Fibroblast of skin of right biceps (primary cell): ENCODE measurements around the gene GTPBP1.

Experiments used
- DNase-seq: peaks from one replicate; pipeline ENCODE4 v3.0.0-alpha.2; 2013

The GTPBP1 gene

DNA sequence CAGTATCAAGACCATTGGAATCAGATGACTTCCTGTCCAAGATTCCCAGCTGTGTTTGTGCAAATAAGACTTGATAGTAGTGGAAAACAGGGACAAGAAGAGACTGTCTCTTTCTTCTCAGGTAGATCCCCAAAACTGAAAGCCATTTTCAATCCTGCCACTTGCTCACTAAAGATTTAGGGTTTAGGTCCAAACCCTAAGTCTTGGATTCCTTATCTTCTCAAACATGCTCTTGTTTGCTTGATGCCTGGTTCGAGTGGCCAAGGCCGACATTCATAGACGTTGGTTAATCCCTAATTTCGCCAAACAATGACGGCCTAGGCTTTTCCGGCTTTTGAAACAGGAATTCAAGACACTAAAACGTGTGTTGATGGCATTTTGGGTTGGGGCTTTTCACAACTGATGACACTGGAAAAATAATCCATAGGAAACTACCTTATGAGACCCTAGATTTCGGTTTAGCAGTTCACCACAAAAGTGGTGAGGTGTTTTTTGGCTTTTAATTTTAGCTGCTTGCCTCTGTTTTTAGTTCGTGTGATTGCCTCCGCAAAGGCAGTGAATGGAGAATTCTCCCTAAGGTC lies 1.0 kb upstream of the GTPBP1 start:
- no peak for DNase-seq

- peak; percentile 26 for DNase-seq
These were observed 557 bp downstream of the GTPBP1 start for GRCh38 chr22:38706101-38706900.

- DNase-seq, result no peak
These were observed 1.1 kb downstream of the GTPBP1 start for GRCh38 chr22:38706901-38707195.

- peak; percentile 19 for DNase-seq
These were observed 1.6 kb downstream of the GTPBP1 start for GRCh38 chr22:38707346-38707745.

GRCh38 chr22:38707984-38708383 lies 2.2 kb downstream of the GTPBP1 start:
- DNase-seq, result no peak

- no peak for DNase-seq
These were observed 3.6 kb downstream of the GTPBP1 start for GRCh38 chr22:38709306-38709705.

DNA sequence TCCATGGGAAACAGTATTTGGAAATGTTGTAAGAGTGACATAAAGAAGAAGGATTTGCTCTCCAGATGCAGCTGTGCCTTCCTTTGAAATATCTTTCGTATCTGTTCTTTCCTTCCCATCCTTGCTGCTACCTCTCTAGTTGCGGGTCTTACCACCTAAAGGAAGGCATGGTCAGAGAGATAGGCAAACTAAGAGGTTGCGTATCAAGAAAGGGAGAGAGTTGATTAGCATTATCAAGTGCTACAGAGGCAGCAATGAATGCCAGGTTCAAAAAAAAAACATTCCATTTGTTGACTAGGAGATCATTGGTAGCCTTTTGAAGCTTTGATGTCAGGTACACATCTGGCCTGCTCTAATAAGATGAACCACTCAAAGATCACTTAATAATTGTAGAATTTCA lies 4.6 kb downstream of the GTPBP1 start:
- no peak for DNase-seq

- DNase-seq, result no peak
These were observed 5.1 kb downstream of the GTPBP1 start for GRCh38 chr22:38710866-38711265.

GRCh38 chr22:38712486-38713207 lies 6.9 kb downstream of the GTPBP1 start:
- DNase-seq, result no peak

DNA sequence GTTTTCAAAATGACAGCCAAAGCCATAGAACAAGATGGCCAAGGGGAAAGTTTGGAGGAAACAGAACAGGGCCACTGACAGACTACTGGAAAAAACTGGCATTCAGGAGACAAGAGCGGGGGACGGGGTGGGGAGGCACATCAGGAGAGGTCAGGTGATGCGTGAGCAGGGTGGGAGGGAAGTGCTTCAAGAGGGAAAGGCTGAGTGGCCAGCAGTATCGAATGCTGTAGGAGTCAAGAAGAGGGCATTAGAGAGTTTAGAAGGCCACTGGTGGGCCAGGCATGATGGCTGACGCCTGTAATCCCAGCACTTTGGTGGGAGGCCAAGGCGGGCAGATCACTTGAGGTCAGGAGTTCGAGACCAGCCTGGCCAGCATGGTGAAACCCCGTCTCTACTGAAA lies 8.2 kb downstream of the GTPBP1 start:
- no peak for DNase-seq

DNA sequence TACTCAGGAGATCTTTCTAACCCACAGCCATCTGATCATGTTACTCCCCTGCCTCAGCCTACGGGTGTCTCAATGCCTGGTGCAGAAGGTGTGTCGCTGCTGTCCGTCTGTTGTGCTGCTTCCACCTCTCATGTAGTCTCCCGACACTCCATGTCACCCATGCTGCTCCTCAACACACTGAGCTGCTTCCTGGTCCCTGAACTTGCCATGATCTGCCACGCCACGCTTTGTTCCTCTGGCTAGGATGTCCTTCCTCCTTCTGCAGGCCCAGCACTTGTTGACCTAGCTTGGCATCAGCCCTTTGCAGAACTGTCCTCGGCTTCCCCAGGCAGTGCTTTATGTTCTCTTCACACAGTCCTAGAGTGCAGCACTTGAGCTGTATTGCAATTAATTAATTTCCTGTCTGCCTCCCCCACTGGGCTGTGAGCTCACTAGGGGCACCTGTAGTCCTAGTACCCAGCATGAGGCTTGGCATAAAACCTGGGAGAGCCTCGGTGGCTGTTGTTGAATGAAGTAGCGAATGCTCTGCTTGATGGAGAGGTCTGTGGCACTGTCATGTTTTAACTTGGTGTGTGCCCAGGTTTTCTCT lies 9.5 kb downstream of the GTPBP1 start:
- DNase-seq, result no peak

DNA sequence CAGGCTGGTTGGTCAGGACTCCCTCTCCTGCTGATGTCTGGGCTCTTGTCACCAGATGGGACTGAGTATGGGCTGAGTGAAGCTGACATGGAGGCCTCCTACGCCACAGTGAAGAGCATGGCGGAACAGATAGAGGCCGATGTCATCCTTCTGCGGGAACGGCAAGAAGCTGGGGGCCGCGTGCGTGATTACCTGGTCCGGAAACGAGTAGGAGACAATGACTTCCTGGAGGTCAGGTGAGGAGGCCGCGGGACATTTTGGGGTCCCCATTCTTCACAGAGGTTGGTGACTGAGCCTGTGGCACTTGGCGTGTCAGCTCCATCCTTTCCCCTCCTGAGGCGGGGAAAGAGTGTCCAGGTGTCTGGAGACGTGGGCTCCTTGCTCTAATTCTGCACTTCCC lies 10.1 kb downstream of the GTPBP1 start:
- DNase-seq, result no peak

DNA sequence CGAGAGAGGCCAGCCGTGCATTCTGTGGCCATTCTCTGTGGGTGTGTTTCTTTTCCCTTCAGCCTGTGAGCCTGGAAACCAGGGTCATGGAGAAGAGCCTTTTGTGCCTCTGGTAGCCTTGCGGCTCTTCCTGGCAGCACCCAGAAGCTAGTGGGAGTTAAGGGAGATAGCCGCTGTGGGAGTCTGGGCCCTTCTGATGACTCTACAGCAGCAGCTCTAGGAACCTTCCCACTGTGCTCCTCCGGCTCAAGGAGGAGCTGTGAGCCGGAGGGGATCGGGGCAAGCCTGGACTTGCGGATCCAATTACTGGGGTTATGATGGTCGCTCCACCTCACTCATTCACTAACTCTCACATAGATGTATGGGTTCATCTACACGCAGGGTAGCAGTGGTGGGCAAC lies 10.5 kb downstream of the GTPBP1 start:
- DNase-seq, result no peak

- DNase-seq, result no peak
These were observed 11.1 kb downstream of the GTPBP1 start for GRCh38 chr22:38716826-38717225.

DNA sequence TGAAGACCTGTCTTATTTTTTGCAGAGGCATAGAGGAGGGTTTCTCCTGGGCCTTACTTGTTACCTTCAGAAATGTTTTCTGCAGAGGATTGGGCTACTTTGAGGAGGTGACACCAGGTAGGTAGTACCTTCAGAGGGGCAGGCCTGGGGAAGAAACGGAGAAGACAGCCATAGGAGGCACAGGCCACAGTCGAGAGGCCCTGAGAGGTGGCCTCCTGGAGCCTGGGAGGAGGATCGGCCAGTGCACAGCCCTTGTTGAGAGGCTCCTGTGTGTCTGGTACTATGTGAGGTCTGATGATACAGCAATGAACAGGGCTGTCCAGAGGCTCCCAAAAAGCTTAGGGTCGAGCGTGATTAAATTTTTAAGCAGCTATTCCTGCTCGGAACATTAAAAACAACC lies 11.5 kb downstream of the GTPBP1 start:
- no peak for DNase-seq

DNA sequence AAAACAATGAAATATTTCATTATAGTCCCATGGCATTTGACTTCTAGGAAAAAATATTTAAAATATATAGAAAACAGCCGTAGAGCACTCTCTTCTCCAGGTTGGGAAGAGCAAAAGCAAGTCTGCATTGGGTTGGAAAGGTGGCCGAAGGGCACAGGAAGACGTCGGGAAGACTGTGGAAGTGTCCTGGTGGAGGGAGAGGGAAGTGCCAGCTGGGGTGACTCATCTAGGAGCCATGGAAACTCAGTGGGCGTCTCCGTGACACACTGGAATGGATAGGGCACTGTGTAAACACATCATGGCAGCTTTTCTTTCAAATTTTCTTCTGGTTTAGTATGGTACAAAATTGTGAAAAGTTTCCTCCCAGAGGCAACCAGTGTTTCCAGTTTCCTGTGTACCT lies 12.7 kb downstream of the GTPBP1 start:
- peak; percentile 68 for DNase-seq

DNA sequence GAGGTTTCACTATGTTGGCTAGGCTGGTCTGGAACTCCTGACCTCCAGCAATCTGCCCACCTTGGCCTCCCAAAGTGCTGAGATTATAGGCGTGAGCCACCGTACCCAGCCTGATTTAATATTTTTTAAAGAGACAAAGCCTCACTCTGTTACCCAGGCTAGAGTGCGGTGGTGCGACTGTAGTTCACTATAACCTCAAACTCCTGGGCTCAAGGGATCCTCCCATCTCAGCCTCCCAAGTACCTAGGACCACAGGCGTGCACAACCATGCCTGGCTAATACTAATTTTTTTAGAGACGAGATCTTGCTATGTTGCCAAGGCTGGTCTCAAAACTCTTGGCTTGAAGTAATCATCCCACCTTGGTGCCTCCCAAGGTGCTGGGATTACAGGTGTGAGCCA lies 13.5 kb downstream of the GTPBP1 start:
- no peak for DNase-seq

GRCh38 chr22:38720350-38720749 lies 14.6 kb downstream of the GTPBP1 start:
- DNase-seq, result no peak

- DNase-seq, result no peak
These were observed 15.8 kb downstream of the GTPBP1 start for GRCh38 chr22:38721551-38721950.

DNA sequence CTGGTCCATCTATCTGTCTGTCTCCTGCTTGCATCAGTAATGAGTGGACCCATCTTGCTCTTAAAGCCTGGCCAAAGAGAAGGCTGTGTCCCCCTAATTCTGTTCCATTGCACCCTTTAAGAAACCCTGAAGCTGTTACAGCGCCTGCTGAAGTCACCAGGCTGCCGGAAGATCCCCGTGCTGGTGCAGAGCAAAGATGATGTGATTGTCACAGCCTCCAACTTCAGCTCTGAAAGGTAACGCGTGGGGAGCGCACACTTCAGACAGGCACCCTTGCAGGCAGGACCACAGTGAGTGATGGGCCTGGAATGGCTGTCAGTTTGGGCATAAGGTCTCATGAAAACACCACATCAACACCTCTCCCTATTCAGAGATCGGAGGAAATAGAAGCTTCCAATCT lies 18.4 kb downstream of the GTPBP1 start:
- no peak for DNase-seq

DNA sequence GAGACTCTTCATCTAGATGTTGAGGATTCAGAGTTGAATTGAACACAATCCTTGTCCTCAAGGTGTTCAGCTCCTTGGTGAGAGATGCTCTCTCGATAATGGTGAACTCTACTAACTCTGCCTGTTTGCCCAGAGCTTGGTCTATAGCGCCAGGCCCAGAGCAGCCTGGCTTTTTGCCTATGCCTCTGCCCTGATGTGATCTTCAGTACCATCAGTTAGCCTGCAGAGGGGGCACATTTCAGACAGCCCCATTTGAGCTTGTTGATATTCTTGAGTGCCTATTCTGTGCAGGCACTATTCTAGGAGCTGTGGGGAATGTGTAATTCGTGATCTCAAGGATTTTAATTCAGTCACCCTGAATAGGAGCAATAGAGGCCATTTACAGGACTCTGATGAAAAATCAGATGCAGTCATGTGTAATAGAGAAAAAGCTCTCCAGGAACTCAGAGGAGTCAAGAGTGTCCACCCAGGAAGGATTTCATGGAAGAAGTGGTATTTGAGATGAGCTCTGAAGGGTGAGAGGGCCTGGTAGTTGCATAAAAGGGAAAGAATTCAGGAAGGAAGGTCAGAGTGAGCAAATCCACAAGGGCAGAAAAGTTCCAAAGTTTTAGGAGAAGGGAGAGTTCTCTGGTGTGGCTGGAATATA lies 19.3 kb downstream of the GTPBP1 start:
- peak; percentile 35 for DNase-seq

GRCh38 chr22:38725900-38726655 lies 20.3 kb downstream of the GTPBP1 start:
- DNase-seq, result no peak

GRCh38 chr22:38727123-38727522 lies 21.4 kb downstream of the GTPBP1 start:
- no peak for DNase-seq
